HFF-Myc (cell line): ENCODE data around the gene EXOC3.

ENCODE experiments used
- DNase-seq: peaks from one replicate; pipeline ENCODE4 v3.0.0-alpha.2; 2011; ENCODE audit warnings: low read depth; ENCODE audit errors: extremely low read depth
- H3K4me3 ChIP-seq: replicated peaks from 2 replicates; pipeline ENCODE4 v1.5.1; 2011; ENCODE audit warnings: low read depth, mild to moderate bottlenecking, control low read depth, low read length
- TF ChIP-seq, protein P1 (sequence below): IDR thresholded peaks from 2 replicates; pipeline ENCODE4 v1.5.1; 2012; ENCODE audit warnings: mild to moderate bottlenecking, low read depth, low read length, control low read depth; ENCODE audit errors: missing control alignments

The EXOC3 gene

DNA sequence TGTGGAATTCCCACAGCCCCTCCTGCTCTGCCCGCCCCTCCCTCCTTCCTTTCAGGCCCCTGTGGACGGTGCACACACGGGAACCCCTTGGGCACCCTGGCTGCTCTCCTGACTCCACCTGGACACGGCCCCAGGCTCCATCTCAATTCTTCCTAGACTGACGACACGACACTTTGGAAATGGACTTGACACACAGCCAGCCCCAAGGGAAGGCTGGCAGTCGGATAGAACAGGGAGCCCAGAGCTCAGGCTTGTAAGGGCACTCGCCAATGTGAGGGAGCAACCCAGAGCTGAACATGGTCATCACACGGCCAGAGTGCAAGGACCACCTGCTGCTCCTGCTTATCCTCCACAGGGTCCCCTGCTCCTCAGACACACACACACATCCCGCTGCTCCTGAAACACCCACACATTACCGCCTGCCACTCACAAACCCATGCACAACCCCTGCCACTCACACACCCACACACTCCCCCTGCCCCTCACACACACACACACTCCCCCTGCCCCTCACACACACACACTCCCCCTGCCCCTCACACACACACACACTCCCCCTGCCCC, 72.4 kb downstream of the EXOC3 start:
- no peak overlapping the region for H3K4me3 ChIP-seq
- TF ChIP-seq, protein P1, sequence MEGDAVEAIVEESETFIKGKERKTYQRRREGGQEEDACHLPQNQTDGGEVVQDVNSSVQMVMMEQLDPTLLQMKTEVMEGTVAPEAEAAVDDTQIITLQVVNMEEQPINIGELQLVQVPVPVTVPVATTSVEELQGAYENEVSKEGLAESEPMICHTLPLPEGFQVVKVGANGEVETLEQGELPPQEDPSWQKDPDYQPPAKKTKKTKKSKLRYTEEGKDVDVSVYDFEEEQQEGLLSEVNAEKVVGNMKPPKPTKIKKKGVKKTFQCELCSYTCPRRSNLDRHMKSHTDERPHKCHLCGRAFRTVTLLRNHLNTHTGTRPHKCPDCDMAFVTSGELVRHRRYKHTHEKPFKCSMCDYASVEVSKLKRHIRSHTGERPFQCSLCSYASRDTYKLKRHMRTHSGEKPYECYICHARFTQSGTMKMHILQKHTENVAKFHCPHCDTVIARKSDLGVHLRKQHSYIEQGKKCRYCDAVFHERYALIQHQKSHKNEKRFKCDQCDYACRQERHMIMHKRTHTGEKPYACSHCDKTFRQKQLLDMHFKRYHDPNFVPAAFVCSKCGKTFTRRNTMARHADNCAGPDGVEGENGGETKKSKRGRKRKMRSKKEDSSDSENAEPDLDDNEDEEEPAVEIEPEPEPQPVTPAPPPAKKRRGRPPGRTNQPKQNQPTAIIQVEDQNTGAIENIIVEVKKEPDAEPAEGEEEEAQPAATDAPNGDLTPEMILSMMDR: no peak
- no peak for DNase-seq

DNA sequence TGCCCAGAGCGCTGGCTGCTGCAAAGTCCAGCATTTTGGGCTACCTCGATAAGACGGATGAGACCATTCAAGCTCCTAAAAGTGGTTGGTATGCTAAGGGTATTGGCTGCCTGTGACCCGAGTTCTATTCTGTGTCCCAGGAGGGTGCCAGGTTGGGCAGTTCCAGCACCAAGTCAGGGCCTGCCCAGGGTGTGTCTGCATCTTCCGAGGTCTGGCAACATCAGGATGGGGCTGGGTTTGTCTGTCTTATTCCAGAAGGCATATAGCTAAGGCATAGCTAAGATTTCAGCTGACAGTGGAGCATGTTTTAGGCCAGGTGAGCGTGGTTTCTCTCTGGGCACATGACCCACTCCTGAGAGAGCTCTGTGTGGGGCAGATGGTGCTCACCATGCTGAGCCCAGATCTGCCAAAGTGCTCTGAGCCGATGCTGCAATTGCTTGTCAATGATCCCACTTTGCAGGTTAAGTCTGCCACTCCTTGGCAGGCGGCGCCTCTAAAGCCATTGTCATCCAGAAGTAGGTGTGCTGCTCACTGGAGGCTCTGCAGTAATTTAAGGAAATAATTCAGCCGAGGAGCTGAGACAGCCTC, 73.5 kb downstream of the EXOC3 start:
- H3K4me3 ChIP-seq: no peak overlapping the region
- DNase-seq: no peak
- TF ChIP-seq, protein P1: no peak
